HEK293 (cell line): ENCODE data around the gene FUT1.

Experiments
- CTCF ChIA-PET: fragments of 350-600 bp; formaldehyde crosslinking; extraction: SDS; loops from one replicate; lab custom pipeline; 2021; ENCODE audit warnings: antibody characterized with exemption; lab: Yijun Ruan, JAX
- POLR2A ChIA-PET: fragments of 300-600 bp; formaldehyde crosslinking; extraction: SDS; loops from one replicate; lab custom pipeline; 2020; ENCODE audit warnings: antibody characterized with exemption, inconsistent platforms; lab: Yijun Ruan, JAX
- H3K27ac ChIP-seq: fragments of 200-500 bp; sonication (Bioruptor generic); 2 replicates; pipeline ENCODE4 v1.5.1; 2014; ENCODE audit warnings: low read depth, low read length, control low read depth, inconsistent platforms; ENCODE audit errors: extremely low read depth
- H3K36me3 ChIP-seq, 2 experiments: fragments of 200-500 bp in 1 of 2; sonication (Bioruptor generic) in 1 of 2; 1 replicate in 1 of 2; 2 replicates in 1 of 2; pipeline ENCODE4 v1.5.1; 2014 to 2017; ENCODE audit warnings: inconsistent platforms in 2 of 2, low read length in 2 of 2; ENCODE audit not compliant: control insufficient read depth in 2 of 2, insufficient read depth in 1 of 2
- H3K4me1 ChIP-seq: fragments of 200-500 bp; sonication (Bioruptor generic); 2 replicates; pipeline ENCODE4 v1.5.1; 2014; ENCODE audit warnings: mild to moderate bottlenecking, low read length, inconsistent platforms; ENCODE audit not compliant: control insufficient read depth, insufficient read depth
- H3K4me3 ChIP-seq: 2 replicates; pipeline ENCODE4 v1.5.1; 2011; ENCODE audit warnings: low read depth, mild to moderate bottlenecking, control low read depth, low read length, moderate library complexity
- H3K9me3 ChIP-seq: fragments of 200-500 bp; sonication (Bioruptor generic); 2 replicates; pipeline ENCODE4 v1.5.1; 2014; ENCODE audit warnings: low read depth, low read length, inconsistent platforms; ENCODE audit not compliant: control insufficient read depth, insufficient read depth
- BCL11A ChIP-seq: fragments of 450-650 bp; formaldehyde crosslinking; IDR thresholded peaks from 2 replicates; pipeline ENCODE4 v1.5.1; 2016; ENCODE audit warnings: low read depth, missing biosample characterization, missing genetic modification characterization
- BCL11B ChIP-seq: fragments of 450-650 bp; formaldehyde crosslinking; IDR thresholded peaks from 2 replicates; pipeline ENCODE4 v1.5.1; 2016; ENCODE audit warnings: low read depth, missing biosample characterization, missing genetic modification characterization
- ELK4 ChIP-seq: IDR thresholded peaks from 2 replicates; pipeline ENCODE4 v1.6.1; 2011; ENCODE audit warnings: mild to moderate bottlenecking, low read depth, low read length, borderline replicate concordance
- KLF16 ChIP-seq: fragments of 450-650 bp; formaldehyde crosslinking; IDR thresholded peaks from 2 replicates; pipeline ENCODE4 v1.5.1; 2017; ENCODE audit warnings: missing biosample characterization, missing genetic modification characterization
- PBX3 ChIP-seq: sonication (generic); formaldehyde crosslinking; IDR thresholded peaks from 2 replicates; pipeline ENCODE4 v1.8.1; 2022; ENCODE audit warnings: mild to moderate bottlenecking, moderate library complexity, missing genetic modification reagents
- PRDM1 ChIP-seq: fragments of 450-650 bp; formaldehyde crosslinking; IDR thresholded peaks from 2 replicates; pipeline ENCODE4; 2016; ENCODE audit warnings: missing biosample characterization, missing genetic modification characterization
- SALL2 ChIP-seq: fragments of 450-650 bp; formaldehyde crosslinking; IDR thresholded peaks from 2 replicates; pipeline ENCODE4 v1.5.0; 2017; ENCODE audit warnings: missing biosample characterization, mild to moderate bottlenecking, missing genetic modification characterization, borderline replicate concordance
- ZNF155 ChIP-seq: fragments of 450-650 bp; formaldehyde crosslinking; IDR thresholded peaks from 2 replicates; pipeline ENCODE4 v1.5.1; 2016; ENCODE audit warnings: missing biosample characterization, missing genetic modification characterization
- ZNF16 ChIP-seq: fragments of 450-650 bp; formaldehyde crosslinking; IDR thresholded peaks from 2 replicates; pipeline ENCODE4 v1.5.1; 2016; ENCODE audit warnings: low read depth, missing biosample characterization, missing genetic modification characterization
- ZNF202 ChIP-seq: fragments of 450-650 bp; formaldehyde crosslinking; IDR thresholded peaks from 2 replicates; pipeline ENCODE4 v1.5.1; 2016; ENCODE audit warnings: missing biosample characterization, missing genetic modification characterization, borderline replicate concordance
- ZNF211 ChIP-seq: fragments of 450-650 bp; formaldehyde crosslinking; IDR thresholded peaks from 2 replicates; pipeline ENCODE4 v1.5.1; 2016; ENCODE audit warnings: low read depth, missing biosample characterization, missing genetic modification characterization
- ZNF274 ChIP-seq, 2 experiments: fragments of 200-500 bp in 1 of 2; fragments of 450-650 bp in 1 of 2; sonication (Bioruptor generic) in 1 of 2; formaldehyde crosslinking in 1 of 2; IDR thresholded peaks; 2 replicates each; pipeline versions ENCODE4 v1.5.1 to v1.6.1; 2014 to 2016; ENCODE audit warnings: borderline replicate concordance in 1 of 2, inconsistent platforms in 1 of 2, low read length in 1 of 2, missing biosample characterization in 1 of 2, missing genetic modification characterization in 1 of 2
- ZNF302 ChIP-seq: fragments of 450-650 bp; formaldehyde crosslinking; IDR thresholded peaks from 2 replicates; pipeline ENCODE4 v1.5.1; 2016; ENCODE audit warnings: missing biosample characterization, missing genetic modification characterization, low read depth
- ZNF324 ChIP-seq: fragments of 450-650 bp; formaldehyde crosslinking; IDR thresholded peaks from 2 replicates; pipeline ENCODE4 v1.5.1; 2016; ENCODE audit warnings: missing biosample characterization, missing genetic modification characterization
- ZNF398 ChIP-seq: fragments of 450-650 bp; formaldehyde crosslinking; IDR thresholded peaks from 2 replicates; pipeline ENCODE4 v1.5.1; 2017; ENCODE audit warnings: missing biosample characterization, missing genetic modification characterization
- ZNF488 ChIP-seq: fragments of 450-650 bp; formaldehyde crosslinking; IDR thresholded peaks from 2 replicates; pipeline ENCODE4 v1.5.1; 2016; ENCODE audit warnings: missing biosample characterization, missing genetic modification characterization
- ZNF530 ChIP-seq: fragments of 450-650 bp; formaldehyde crosslinking; IDR thresholded peaks from 2 replicates; pipeline ENCODE4 v1.5.1; 2016; ENCODE audit warnings: low read depth, missing biosample characterization, missing genetic modification characterization
- ZNF621 ChIP-seq: fragments of 450-650 bp; formaldehyde crosslinking; IDR thresholded peaks from 2 replicates; pipeline ENCODE4 v1.5.1; 2017; ENCODE audit warnings: missing biosample characterization, missing genetic modification characterization
- ZNF658 ChIP-seq: fragments of 450-650 bp; formaldehyde crosslinking; IDR thresholded peaks from 2 replicates; pipeline ENCODE4; 2016; ENCODE audit warnings: missing biosample characterization, missing genetic modification characterization
- ZNF76 ChIP-seq: fragments of 450-650 bp; formaldehyde crosslinking; IDR thresholded peaks from 2 replicates; pipeline ENCODE4; 2016; ENCODE audit warnings: low read depth, missing biosample characterization, missing genetic modification characterization, borderline replicate concordance
- ZNF777 ChIP-seq: fragments of 450-650 bp; formaldehyde crosslinking; IDR thresholded peaks from 2 replicates; pipeline ENCODE4 v1.5.1; 2017; ENCODE audit warnings: missing biosample characterization, missing genetic modification characterization, borderline replicate concordance
- TF ChIP-seq, protein P1 (sequence below): fragments of 450-650 bp; formaldehyde crosslinking; IDR thresholded peaks from 2 replicates; pipeline ENCODE4 v1.5.1; 2016; ENCODE audit warnings: missing biosample characterization, missing genetic modification characterization
- TF ChIP-seq, protein P2 (sequence below): fragments of 450-650 bp; formaldehyde crosslinking; IDR thresholded peaks from 2 replicates; pipeline ENCODE4 v1.5.1; 2016; ENCODE audit warnings: missing biosample characterization, missing genetic modification characterization, low read depth
- TF ChIP-seq, protein P3 (sequence below): fragments of 450-650 bp; formaldehyde crosslinking; IDR thresholded peaks from 2 replicates; pipeline ENCODE4 v1.5.1; 2016; ENCODE audit warnings: missing biosample characterization, missing genetic modification characterization, low read depth

The FUT1 gene

DNA sequence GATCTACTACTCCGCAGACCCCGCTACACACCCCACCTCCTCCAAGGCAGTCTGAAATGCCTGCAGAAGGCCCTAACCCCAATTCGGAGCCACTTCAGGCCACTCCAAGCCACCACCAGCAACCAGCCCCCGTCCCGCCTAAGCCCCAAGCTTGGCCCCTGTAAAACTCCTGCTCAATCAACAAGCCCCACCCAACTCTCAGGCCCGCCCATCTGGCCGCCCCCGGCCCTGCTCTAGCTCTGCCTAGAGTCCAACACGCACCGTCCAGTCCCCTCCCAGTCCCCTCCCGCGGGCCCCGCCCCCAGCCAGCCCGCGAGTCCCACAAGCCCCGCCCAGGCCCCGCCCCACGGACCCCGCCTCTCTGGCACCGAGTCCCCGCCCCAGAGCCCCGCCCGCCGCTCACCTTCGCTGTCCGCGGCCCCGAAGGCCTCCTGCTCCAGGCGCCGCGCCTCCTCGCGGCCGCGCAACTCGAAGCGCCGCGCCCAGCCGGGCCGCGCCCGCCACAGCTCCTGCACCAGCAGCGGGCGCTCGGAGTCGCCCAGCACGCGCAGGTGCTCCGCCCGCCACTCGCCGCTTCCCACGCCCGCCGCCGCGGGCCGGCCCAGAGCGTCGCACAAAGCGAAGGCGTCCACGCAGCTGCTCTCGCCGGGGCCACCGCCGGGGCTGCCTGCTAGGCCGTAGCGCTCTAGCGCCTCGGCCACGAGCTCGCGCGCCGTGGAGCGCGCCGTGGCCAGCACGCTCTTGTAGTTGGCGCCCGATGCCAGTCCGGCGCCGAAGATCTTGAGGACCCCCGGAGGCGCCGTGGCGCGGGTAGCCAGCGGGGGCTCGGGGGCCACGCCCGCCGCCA is 13.7 kb downstream of the FUT1 start:
- Histone ChIP-seq H3K36me3 (no peaks in the 10 kb centered on the region), H3K4me3 (peak overlapping the region; percentile 36), H3K27ac (peak overlapping the region; percentile 77; the same call in 1 of the 2 replicates), H3K4me1 (peaks cover 5% of the 10 kb centered on the region), H3K9me3 (no peaks in the 10 kb centered on the region)
- ChIA-PET CTCF (interaction anchor here (0.5 to 2.1 kb wide), 13 partner anchors 9 to 220 kb away, joined by 3 to 31 read pairs (median 3); partner anchors contain the start of gene CA11), POLR2A (interaction anchor here (0.5 to 2.9 kb wide), 16 partner anchors 9 to 490 kb away, joined by 3 to 35 read pairs (median 6); partner anchors contain the start of genes BAX, CA11, GYS1 and IZUMO1)
- TF ChIP-seq ZNF202 (tag by site-specific recombination) = no peak
- peak; percentile 95 for TF ChIP-seq PBX3 (CRISPR knock-in tag)
- TF ChIP-seq KLF16 (tag by site-specific recombination) = 0 out of 2 replicates have a peak, but pooled peaks have one; percentile 47
- TF ChIP-seq, protein P1, sequence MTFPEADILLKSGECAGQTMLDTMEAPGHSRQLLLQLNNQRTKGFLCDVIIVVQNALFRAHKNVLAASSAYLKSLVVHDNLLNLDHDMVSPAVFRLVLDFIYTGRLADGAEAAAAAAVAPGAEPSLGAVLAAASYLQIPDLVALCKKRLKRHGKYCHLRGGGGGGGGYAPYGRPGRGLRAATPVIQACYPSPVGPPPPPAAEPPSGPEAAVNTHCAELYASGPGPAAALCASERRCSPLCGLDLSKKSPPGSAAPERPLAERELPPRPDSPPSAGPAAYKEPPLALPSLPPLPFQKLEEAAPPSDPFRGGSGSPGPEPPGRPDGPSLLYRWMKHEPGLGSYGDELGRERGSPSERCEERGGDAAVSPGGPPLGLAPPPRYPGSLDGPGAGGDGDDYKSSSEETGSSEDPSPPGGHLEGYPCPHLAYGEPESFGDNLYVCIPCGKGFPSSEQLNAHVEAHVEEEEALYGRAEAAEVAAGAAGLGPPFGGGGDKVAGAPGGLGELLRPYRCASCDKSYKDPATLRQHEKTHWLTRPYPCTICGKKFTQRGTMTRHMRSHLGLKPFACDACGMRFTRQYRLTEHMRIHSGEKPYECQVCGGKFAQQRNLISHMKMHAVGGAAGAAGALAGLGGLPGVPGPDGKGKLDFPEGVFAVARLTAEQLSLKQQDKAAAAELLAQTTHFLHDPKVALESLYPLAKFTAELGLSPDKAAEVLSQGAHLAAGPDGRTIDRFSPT (tag by site-specific recombination) = no peak
- no peak for TF ChIP-seq ZNF658 (tag by site-specific recombination)
- no peak for TF ChIP-seq ZNF211
- TF ChIP-seq ZNF76 (tag by site-specific recombination) = no peak
- 0 out of 2 replicates have a peak, but pooled peaks have one; percentile 26 for TF ChIP-seq BCL11A (tag by site-specific recombination)
- no peak for TF ChIP-seq ELK4
- TF ChIP-seq, protein P2, sequence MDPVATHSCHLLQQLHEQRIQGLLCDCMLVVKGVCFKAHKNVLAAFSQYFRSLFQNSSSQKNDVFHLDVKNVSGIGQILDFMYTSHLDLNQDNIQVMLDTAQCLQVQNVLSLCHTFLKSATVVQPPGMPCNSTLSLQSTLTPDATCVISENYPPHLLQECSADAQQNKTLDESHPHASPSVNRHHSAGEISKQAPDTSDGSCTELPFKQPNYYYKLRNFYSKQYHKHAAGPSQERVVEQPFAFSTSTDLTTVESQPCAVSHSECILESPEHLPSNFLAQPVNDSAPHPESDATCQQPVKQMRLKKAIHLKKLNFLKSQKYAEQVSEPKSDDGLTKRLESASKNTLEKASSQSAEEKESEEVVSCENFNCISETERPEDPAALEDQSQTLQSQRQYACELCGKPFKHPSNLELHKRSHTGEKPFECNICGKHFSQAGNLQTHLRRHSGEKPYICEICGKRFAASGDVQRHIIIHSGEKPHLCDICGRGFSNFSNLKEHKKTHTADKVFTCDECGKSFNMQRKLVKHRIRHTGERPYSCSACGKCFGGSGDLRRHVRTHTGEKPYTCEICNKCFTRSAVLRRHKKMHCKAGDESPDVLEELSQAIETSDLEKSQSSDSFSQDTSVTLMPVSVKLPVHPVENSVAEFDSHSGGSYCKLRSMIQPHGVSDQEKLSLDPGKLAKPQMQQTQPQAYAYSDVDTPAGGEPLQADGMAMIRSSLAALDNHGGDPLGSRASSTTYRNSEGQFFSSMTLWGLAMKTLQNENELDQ (tag by site-specific recombination) = no peak
- no peak for TF ChIP-seq ZNF302 (tag by site-specific recombination)
- no peak for TF ChIP-seq SALL2
- no peak for TF ChIP-seq BCL11B (tag by site-specific recombination)
- TF ChIP-seq ZNF398 (tag by site-specific recombination) = no peak; the same call in 1 of the 2 replicates
- no peak for TF ChIP-seq PRDM1 (tag by site-specific recombination)
- no peak for TF ChIP-seq ZNF530 (tag by site-specific recombination)
- TF ChIP-seq ZNF777 (tag by site-specific recombination) = no peak
- no peak for TF ChIP-seq ZNF16
- no peak for TF ChIP-seq ZNF324 (tag by site-specific recombination)
- TF ChIP-seq ZNF155 = no peak
- TF ChIP-seq ZNF621 = no peak
- TF ChIP-seq ZNF488 = no peak
- no peak for TF ChIP-seq ZNF274 (IDR thresholded peaks at IDR 0.05; ENCODE audit: low read length)
- no peak for TF ChIP-seq ZNF274 (tag by site-specific recombination; IDR thresholded peaks at IDR 0.05; ENCODE audit: borderline replicate concordance)
- TF ChIP-seq, protein P3, sequence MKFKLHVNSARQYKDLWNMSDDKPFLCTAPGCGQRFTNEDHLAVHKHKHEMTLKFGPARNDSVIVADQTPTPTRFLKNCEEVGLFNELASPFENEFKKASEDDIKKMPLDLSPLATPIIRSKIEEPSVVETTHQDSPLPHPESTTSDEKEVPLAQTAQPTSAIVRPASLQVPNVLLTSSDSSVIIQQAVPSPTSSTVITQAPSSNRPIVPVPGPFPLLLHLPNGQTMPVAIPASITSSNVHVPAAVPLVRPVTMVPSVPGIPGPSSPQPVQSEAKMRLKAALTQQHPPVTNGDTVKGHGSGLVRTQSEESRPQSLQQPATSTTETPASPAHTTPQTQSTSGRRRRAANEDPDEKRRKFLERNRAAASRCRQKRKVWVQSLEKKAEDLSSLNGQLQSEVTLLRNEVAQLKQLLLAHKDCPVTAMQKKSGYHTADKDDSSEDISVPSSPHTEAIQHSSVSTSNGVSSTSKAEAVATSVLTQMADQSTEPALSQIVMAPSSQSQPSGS (tag by site-specific recombination) = no peak
